ENCODE measurements around the gene COL5A1. TPM values are rescaled to one million over a fixed set of nuclear protein-coding genes. Genes with fewer than 3 reads are reported as not detected.

COL5A1 gene
- total RNA-seq, 1 experiment from 2014 or later = not detected

DNA sequence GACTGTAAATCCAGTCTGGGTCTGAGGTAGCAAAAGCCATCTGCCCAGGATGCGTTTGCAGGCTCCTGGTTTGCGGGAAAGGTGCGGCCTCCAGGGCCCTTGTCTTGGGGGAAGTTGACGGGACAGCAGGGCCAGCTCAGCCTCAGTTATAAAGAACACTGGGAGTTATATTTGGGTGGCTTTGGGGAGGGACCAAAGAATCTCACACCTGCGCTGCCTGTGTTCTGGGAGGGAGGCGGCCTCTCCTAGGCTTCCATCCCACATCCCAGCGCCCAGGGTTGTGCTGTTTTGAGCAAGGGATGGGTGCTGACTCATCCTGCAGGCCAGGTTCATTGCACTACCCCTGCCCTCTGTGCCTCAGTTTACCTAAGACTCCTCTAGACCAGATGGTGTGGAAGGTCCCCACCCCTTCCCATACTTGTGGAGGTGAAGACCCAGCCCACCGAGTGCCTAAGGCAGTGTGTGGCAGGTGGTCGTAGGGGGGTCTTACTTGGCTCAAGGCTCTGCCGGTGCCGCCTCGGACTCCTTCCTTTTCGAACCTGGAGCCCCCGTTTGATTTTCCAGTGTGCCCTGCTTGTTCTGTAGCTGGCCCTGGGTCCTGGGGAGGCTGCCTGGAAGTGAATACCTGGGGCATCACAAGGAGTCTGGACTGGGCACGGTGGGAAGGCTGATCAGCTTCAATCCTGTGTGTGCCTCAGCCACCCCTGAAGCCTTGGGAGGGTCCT is 199.7 kb downstream of the COL5A1 start:
- ChIA-PET CTCF (no interaction called here), POLR2A (interaction anchor here (0.7 kb wide), 1 partner anchor 235 kb away, joined by 3 read pairs; no protein-coding TSS in a partner anchor)
- Mint-ChIP-seq H3K4me1 (ENCODE audit: insufficient read depth, unreplicated experiment) (no peaks in the 10 kb centered on the region), H3K9me3 (ENCODE audit: unreplicated experiment) (no peaks in the 10 kb centered on the region), H3K27ac (ENCODE audit: low read depth, unreplicated experiment) (no peak overlapping the region), H3K36me3 (ENCODE audit: insufficient read depth, unreplicated experiment) (no peaks in the 10 kb centered on the region), H3K4me3 (ENCODE audit: unreplicated experiment) (no peak overlapping the region), H3K27me3 (ENCODE audit: insufficient read depth, unreplicated experiment) (peaks cover 27% of the 10 kb centered on the region)
- no peak for TF ChIP-seq CTCF (IDR thresholded peaks at IDR 0.05; ENCODE audit: unreplicated experiment)
- no TSS peak for BruUV-seq (replicated peaks)
- DNase-seq (ENCODE audit: unreplicated experiment) = no peak
- intact Hi-C loops (cut with micrococcal nuclease) = no loop called here

- ChIA-PET POLR2A (interaction anchor here (0.7 kb wide), 1 partner anchor 234 kb away, joined by 3 read pairs; no protein-coding TSS in a partner anchor), CTCF (interaction anchor here (0.7 kb wide), 1 partner anchor 240 kb away, joined by 3 read pairs; no protein-coding TSS in a partner anchor)
- Mint-ChIP-seq H3K27ac (ENCODE audit: low read depth, unreplicated experiment) (no peak overlapping the region), H3K4me1 (ENCODE audit: insufficient read depth, unreplicated experiment) (no peaks in the 10 kb centered on the region), H3K4me3 (ENCODE audit: unreplicated experiment) (no peak overlapping the region), H3K27me3 (ENCODE audit: insufficient read depth, unreplicated experiment) (peaks cover 27% of the 10 kb centered on the region), H3K9me3 (ENCODE audit: unreplicated experiment) (no peaks in the 10 kb centered on the region), H3K36me3 (ENCODE audit: insufficient read depth, unreplicated experiment) (no peaks in the 10 kb centered on the region)
- intact Hi-C loops (cut with micrococcal nuclease) = no loop called here
- TF ChIP-seq CTCF (IDR thresholded peaks at IDR 0.05; ENCODE audit: unreplicated experiment) = no peak
- DNase-seq (ENCODE audit: unreplicated experiment) = no peak
- no TSS peak for BruUV-seq (replicated peaks)
Observed at GRCh38 chr9:134842321-134842720, 200.7 kb downstream of the COL5A1 start.

DNA sequence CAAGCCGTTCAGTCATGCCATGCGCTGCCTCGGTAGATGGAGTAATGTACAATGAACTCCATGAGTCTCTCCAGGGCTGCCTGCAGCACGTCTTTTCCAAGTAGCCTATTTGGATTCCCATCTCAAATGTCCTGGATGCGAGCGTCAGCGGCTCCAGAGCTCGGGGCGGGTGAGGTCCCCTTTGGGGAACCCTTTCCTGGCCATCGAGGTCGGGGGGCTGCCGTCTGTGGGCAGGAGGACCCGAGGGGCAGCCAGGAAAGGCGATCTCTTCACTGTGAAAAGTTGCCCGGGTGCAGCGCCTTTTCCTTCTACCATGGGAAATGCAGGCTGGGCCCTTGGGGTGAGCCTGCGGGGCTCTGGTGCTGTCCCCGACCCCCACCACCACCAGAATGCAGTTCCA is 202.1 kb downstream of the COL5A1 start:
- no peak for TF ChIP-seq CTCF (IDR thresholded peaks at IDR 0.05; ENCODE audit: unreplicated experiment)

GRCh38 chr9:134844821-134845220 is 203.2 kb downstream of the COL5A1 start:
- no peak for TF ChIP-seq CTCF (IDR thresholded peaks at IDR 0.05; ENCODE audit: unreplicated experiment)
- ChIA-PET CTCF (interaction anchor here (0.6 to 0.7 kb wide), 2 partner anchors 62 to 422 kb away, joined by 3 read pairs; no protein-coding TSS in a partner anchor), POLR2A (interaction anchor here (0.7 kb wide), 1 partner anchor 565 kb away, joined by 3 read pairs; no protein-coding TSS in a partner anchor)
- Mint-ChIP-seq H3K4me3 (ENCODE audit: unreplicated experiment) (no peak overlapping the region), H3K9me3 (ENCODE audit: unreplicated experiment) (no peaks in the 10 kb centered on the region), H3K27ac (ENCODE audit: low read depth, unreplicated experiment) (no peak overlapping the region), H3K27me3 (ENCODE audit: insufficient read depth, unreplicated experiment) (peaks cover 27% of the 10 kb centered on the region), H3K4me1 (ENCODE audit: insufficient read depth, unreplicated experiment) (no peaks in the 10 kb centered on the region), H3K36me3 (ENCODE audit: insufficient read depth, unreplicated experiment) (no peaks in the 10 kb centered on the region)
- DNase-seq (ENCODE audit: unreplicated experiment) = no peak
- BruUV-seq (replicated peaks) = no TSS peak
- intact Hi-C loops (cut with micrococcal nuclease) = no loop called here

More for the DNA sequence above, 202.1 kb downstream of the COL5A1 start:
- Mint-ChIP-seq H3K36me3 (ENCODE audit: insufficient read depth, unreplicated experiment) (no peaks in the 10 kb centered on the region), H3K9me3 (ENCODE audit: unreplicated experiment) (no peaks in the 10 kb centered on the region), H3K27me3 (ENCODE audit: insufficient read depth, unreplicated experiment) (peaks cover 27% of the 10 kb centered on the region), H3K4me1 (ENCODE audit: insufficient read depth, unreplicated experiment) (no peaks in the 10 kb centered on the region), H3K4me3 (ENCODE audit: unreplicated experiment) (no peak overlapping the region), H3K27ac (ENCODE audit: low read depth, unreplicated experiment) (no peak overlapping the region)
- no TSS peak for BruUV-seq (replicated peaks)
- intact Hi-C loops (cut with micrococcal nuclease) = no loop called here
- POLR2A ChIA-PET = no interaction called here
- DNase-seq (ENCODE audit: unreplicated experiment) = no peak
- CTCF ChIA-PET = no interaction called here

Measured in MCF 10A (cell line).